COLO829 (cell line): ENCODE measurements around the gene RGS10.

Source experiments
- DNase-seq: peaks from one replicate; pipeline ENCODE4 v3.0.0; 2012; ENCODE audit warnings: low spot score

RGS10 gene

GRCh38 chr10:119517235-119518141 is 25.0 kb downstream of the RGS10 start:
- DNase-seq = no peak

- DNase-seq = no peak
These were observed 25.9 kb downstream of the RGS10 start for GRCh38 chr10:119516381-119517234.

- DNase-seq = no peak
These were observed 26.9 kb downstream of the RGS10 start for GRCh38 chr10:119515511-119516045.

- DNase-seq = no peak
These were observed 27.7 kb downstream of the RGS10 start for GRCh38 chr10:119514819-119515218.

- no peak for DNase-seq
These were observed 30.5 kb downstream of the RGS10 start for GRCh38 chr10:119511828-119512515.

GRCh38 chr10:119509909-119510451 is 32.5 kb downstream of the RGS10 start:
- DNase-seq = peak; percentile 17

GRCh38 chr10:119507115-119507514 is 35.4 kb downstream of the RGS10 start:
- no peak for DNase-seq

- DNase-seq = no peak
These were observed 36.8 kb downstream of the RGS10 start for GRCh38 chr10:119505588-119506315.

- no peak for DNase-seq
These were observed 37.4 kb downstream of the RGS10 start for GRCh38 chr10:119505131-119505551.

GRCh38 chr10:119504651-119505050 is 37.9 kb downstream of the RGS10 start:
- DNase-seq = no peak

- DNase-seq = no peak
These were observed 38.7 kb downstream of the RGS10 start for GRCh38 chr10:119503821-119504220.

GRCh38 chr10:119502618-119503155 is 39.8 kb downstream of the RGS10 start:
- no peak for DNase-seq

- DNase-seq = no peak
These were observed 40.3 kb downstream of the RGS10 start for GRCh38 chr10:119502209-119502608.

GRCh38 chr10:119501690-119502089 is 40.8 kb downstream of the RGS10 start:
- DNase-seq = no peak

GRCh38 chr10:119500821-119501220 is 41.7 kb downstream of the RGS10 start:
- DNase-seq = no peak

- peak; percentile 39 for DNase-seq
These were observed 42.3 kb downstream of the RGS10 start for GRCh38 chr10:119500123-119500795.

GRCh38 chr10:119499677-119500002 is 42.9 kb downstream of the RGS10 start:
- no peak for DNase-seq

- DNase-seq = peak; percentile 73
These were observed 43.4 kb downstream of the RGS10 start for GRCh38 chr10:119498889-119499676.

GRCh38 chr10:119497243-119497642 is 45.3 kb downstream of the RGS10 start:
- DNase-seq = no peak
